ENCODE results near the gene KCP.

DNA sequence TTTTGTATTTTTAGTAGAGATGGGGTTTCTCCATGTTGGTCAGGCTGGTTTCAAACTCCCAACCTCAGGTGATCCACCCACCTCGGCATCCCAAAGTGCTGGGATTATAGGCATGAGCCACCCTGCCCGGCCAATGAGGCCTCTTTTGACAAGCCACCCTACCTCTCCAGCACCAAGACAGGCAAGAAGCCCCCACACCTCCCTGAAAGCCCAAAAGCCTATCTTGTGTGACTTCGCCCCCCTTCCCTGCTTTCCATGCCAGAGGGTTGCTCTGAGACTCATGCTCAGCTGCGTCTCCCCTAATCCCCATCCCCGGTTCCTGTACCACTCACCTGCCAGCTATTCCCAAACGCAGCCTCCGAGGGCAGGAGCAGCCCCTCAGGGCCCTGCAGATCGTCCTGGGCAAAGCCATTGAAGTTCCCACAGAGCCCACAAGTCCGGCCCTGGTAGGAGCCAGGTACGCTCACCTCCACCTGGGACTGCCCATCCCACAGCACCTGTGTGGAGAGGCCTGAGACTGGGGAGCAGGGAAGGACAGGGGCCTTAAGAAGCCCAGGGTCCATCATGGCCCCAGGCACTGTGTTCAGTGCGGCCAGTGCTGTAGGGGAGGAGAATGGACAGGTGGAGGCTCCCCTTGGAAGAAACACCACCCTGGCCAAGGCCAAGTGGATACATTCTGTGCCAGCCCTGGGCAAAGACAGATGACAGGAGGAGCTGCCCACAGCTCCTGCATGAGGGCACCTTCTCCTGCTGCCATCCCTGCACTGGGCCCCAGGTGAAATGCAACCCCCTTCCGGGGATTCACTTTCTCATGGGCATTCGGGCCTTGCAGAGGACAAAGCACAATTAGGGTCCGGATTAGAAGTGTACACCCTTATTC, 32.0 kb downstream of the KCP start:
- TF ChIP-seq, protein P1, sequence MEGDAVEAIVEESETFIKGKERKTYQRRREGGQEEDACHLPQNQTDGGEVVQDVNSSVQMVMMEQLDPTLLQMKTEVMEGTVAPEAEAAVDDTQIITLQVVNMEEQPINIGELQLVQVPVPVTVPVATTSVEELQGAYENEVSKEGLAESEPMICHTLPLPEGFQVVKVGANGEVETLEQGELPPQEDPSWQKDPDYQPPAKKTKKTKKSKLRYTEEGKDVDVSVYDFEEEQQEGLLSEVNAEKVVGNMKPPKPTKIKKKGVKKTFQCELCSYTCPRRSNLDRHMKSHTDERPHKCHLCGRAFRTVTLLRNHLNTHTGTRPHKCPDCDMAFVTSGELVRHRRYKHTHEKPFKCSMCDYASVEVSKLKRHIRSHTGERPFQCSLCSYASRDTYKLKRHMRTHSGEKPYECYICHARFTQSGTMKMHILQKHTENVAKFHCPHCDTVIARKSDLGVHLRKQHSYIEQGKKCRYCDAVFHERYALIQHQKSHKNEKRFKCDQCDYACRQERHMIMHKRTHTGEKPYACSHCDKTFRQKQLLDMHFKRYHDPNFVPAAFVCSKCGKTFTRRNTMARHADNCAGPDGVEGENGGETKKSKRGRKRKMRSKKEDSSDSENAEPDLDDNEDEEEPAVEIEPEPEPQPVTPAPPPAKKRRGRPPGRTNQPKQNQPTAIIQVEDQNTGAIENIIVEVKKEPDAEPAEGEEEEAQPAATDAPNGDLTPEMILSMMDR (IDR thresholded peaks at IDR 0.05) = no peak
- TF ChIP-seq POLR2A (IDR thresholded peaks at IDR 0.05) = no peak
